Tibial nerve (tissue), 4 donors: Measurements from ENCODE around the gene YES1. TPM values are rescaled to one million over a fixed set of nuclear protein-coding genes. Genes with fewer than 3 reads are reported as not detected.

Experiments used
- DNase-seq, 2 donors: peaks; one replicate each; pipeline ENCODE4 v3.0.0-alpha.2; 2019; ENCODE audit warnings: low spot score in 2 of 2
- H3K27ac ChIP-seq, 4 donors: fragments of 200-600 bp; sonication (generic) in 3 of 4; one replicate each; pipeline ENCODE4 v1.5.1; 2017 to 2019; ENCODE audit warnings: mild to moderate bottlenecking in 1 of 4
- H3K27me3 ChIP-seq, 2 donors: fragments of 200-600 bp; sonication (generic) in 1 of 2; one replicate each; pipeline versions ENCODE4 v1.5.1 to v1.6.0; 2017 to 2019
- H3K36me3 ChIP-seq, 3 donors: fragments of 200-600 bp; sonication (generic); one replicate each; pipeline ENCODE4 v1.5.1; 2018 to 2019
- H3K4me1 ChIP-seq, 4 donors: fragments of 200-600 bp; sonication (generic) in 3 of 4; one replicate each; pipeline ENCODE4 v1.5.1; 2017 to 2019
- H3K4me3 ChIP-seq, 4 donors: fragments of 200-600 bp; sonication (generic) in 3 of 4; one replicate each; pipeline ENCODE4 v1.5.1; 2017 to 2019; ENCODE audit warnings: mild to moderate bottlenecking in 1 of 4, moderate library complexity in 1 of 4
- H3K9me3 ChIP-seq, 4 donors: fragments of 200-600 bp; sonication (generic) in 3 of 4; one replicate each; pipeline ENCODE4 v1.5.1; 2017 to 2019
- CTCF ChIP-seq, 5 experiments: fragments of 200-600 bp in 3 of 5; fragments of 450-650 bp in 2 of 5; sonication (generic) in 3 of 5; IDR thresholded peaks; one replicate each; pipeline ENCODE4 v1.5.1; 2016 to 2019; ENCODE audit warnings: antibody characterized with exemption in 5 of 5, mild to moderate bottlenecking in 3 of 5, moderate library complexity in 2 of 5
- EP300 ChIP-seq, 2 donors: sonication (generic); formaldehyde crosslinking; IDR thresholded peaks; one replicate each; pipeline ENCODE4 v1.6.1; 2017; ENCODE audit warnings: antibody characterized with exemption in 2 of 2, mild to moderate bottlenecking in 1 of 2
- POLR2A ChIP-seq, 2 donors: fragments of 450-650 bp; IDR thresholded peaks; one replicate each; pipeline ENCODE4 v1.6.1; 2017; ENCODE audit warnings: antibody characterized with exemption in 2 of 2, mild to moderate bottlenecking in 2 of 2, moderate library complexity in 2 of 2
- WGBS, 2 donors: methylation state at CpG; one replicate each; pipeline ENCODE4 v1.1.5; 2018; 5-methylcytosine and 5-hydroxymethylcytosine counted together
- total RNA-seq, 4 donors: library from RNA; depleted of rRNA; stranded (reverse); fragments of >200 nt; gene quantifications; one replicate each; pipeline ENCODE4 v1.1.0, GENCODE V29; 2016

YES1 gene
- total RNA-seq, 4 donors from 2014 or later = 47.5 to 73.0 (median 59.1) TPM

- Histone ChIP-seq H3K36me3 (peaks cover 0 to 11% (median 0%) of the 10 kb centered on the region in 3 donors), H3K27ac (peak overlapping the region; percentile 60 to 89 (median 79)), H3K4me1 (peaks cover 0 to 19% (median 6%) of the 10 kb centered on the region in 4 donors), H3K9me3 (peaks cover 0 to 11% (median 0%) of the 10 kb centered on the region in 4 donors), H3K4me3 (peak overlapping the region; percentile 45 to 87 (median 61)), H3K27me3 (no peaks in the 10 kb centered on the region)
- WGBS, 2 donors = 4 to 7% methylated on average over 8 of the region's 8 CpGs
- DNase-seq = no peak
- no peak for TF ChIP-seq CTCF (IDR thresholded peaks at IDR 0.05)
- no peak for TF ChIP-seq POLR2A (IDR thresholded peaks at IDR 0.05)
- TF ChIP-seq EP300 (IDR thresholded peaks at IDR 0.05) = no peak
Observed at GRCh38 chr18:711310-711656, 100.8 kb downstream of the YES1 start.

GRCh38 chr18:710418-711300 is 101.4 kb downstream of the YES1 start:
- H3K27ac ChIP-seq = peak overlapping the region in 2 of 4 donors; percentile 88 to 89

GRCh38 chr18:709771-710170 is 102.3 kb downstream of the YES1 start:
- Histone ChIP-seq H3K27ac (no peak overlapping the region), H3K4me1 (peaks cover 0 to 19% (median 6%) of the 10 kb centered on the region in 4 donors), H3K9me3 (peaks cover 0 to 11% (median 0%) of the 10 kb centered on the region in 4 donors), H3K4me3 (no peak overlapping the region), H3K36me3 (peaks cover 0 to 25% (median 0%) of the 10 kb centered on the region in 3 donors), H3K27me3 (no peaks in the 10 kb centered on the region)
- WGBS, 2 donors = 87 to 100% methylated on average over 1 of the region's 1 CpG
- no peak for DNase-seq
- TF ChIP-seq CTCF (IDR thresholded peaks at IDR 0.05) = no peak
- no peak for TF ChIP-seq POLR2A (IDR thresholded peaks at IDR 0.05)
- no peak for TF ChIP-seq EP300 (IDR thresholded peaks at IDR 0.05)

More at GRCh38 chr18:710418-711300, 101.4 kb downstream of the YES1 start:
- no peak for DNase-seq
- Histone ChIP-seq H3K27me3 (no peaks in the 10 kb centered on the region), H3K9me3 (peaks cover 0 to 11% (median 0%) of the 10 kb centered on the region in 4 donors), H3K36me3 (peaks cover 0 to 16% (median 0%) of the 10 kb centered on the region in 3 donors), H3K4me1 (peaks cover 0 to 19% (median 6%) of the 10 kb centered on the region in 4 donors), H3K4me3 (peak overlapping the region in 2 of 4 donors; percentile 45 to 72)
- no peak for TF ChIP-seq POLR2A (IDR thresholded peaks at IDR 0.05)
- TF ChIP-seq CTCF (IDR thresholded peaks at IDR 0.05) = no peak
- no peak for TF ChIP-seq EP300 (IDR thresholded peaks at IDR 0.05)
- WGBS, 2 donors = 70 to 77% methylated on average over 3 of the region's 3 CpGs

- peaks cover 0 to 5% (median 0%) of the 10 kb centered on the region in 4 donors for H3K9me3 ChIP-seq
- no peak overlapping the region for H3K4me3 ChIP-seq
- WGBS, 2 donors = 96 to 97% methylated on average over 9 to 10 of the region's 10 CpGs
- no peak overlapping the region for H3K27ac ChIP-seq
- no peaks in the 10 kb centered on the region for H3K27me3 ChIP-seq
- TF ChIP-seq EP300 (IDR thresholded peaks at IDR 0.05) (no peak), POLR2A (IDR thresholded peaks at IDR 0.05) (no peak), CTCF (IDR thresholded peaks at IDR 0.05) (no peak)
- H3K4me1 ChIP-seq = peaks cover 0 to 27% (median 6%) of the 10 kb centered on the region in 4 donors
- peaks cover 0 to 37% (median 0%) of the 10 kb centered on the region in 3 donors for H3K36me3 ChIP-seq
- no peak for DNase-seq
Observed at GRCh38 chr18:708096-708495, 103.9 kb downstream of the YES1 start.

- TF ChIP-seq EP300 (IDR thresholded peaks at IDR 0.05) (no peak), CTCF (IDR thresholded peaks at IDR 0.05) (no peak), POLR2A (IDR thresholded peaks at IDR 0.05) (no peak)
- WGBS, 2 donors = 81 to 87% methylated on average over 8 of the region's 8 CpGs
- Histone ChIP-seq H3K9me3 (no peaks in the 10 kb centered on the region), H3K27ac (no peak overlapping the region), H3K36me3 (peaks cover 0 to 37% (median 0%) of the 10 kb centered on the region in 3 donors), H3K4me1 (peaks cover 0 to 28% (median 6%) of the 10 kb centered on the region in 4 donors), H3K27me3 (no peaks in the 10 kb centered on the region), H3K4me3 (no peak overlapping the region)
- DNase-seq = no peak
Observed at GRCh38 chr18:706405-706804, 105.6 kb downstream of the YES1 start.
